Islet precursor cell (in vitro differentiated cells): ENCODE data around the gene LTC4S.
"Not testable (repeated sequence)": the region's sequence is repeated elsewhere in the genome, so short reads cannot be mapped to it uniquely, and the experiment has no call there.

Source experiments
- DNase-seq: peaks from one replicate; pipeline ENCODE4 v3.0.0-alpha.2; 2018

The LTC4S gene

GRCh38 chr5:179827680-179828079 is 33.9 kb downstream of the LTC4S start:
- DNase-seq = peak; percentile 83

- DNase-seq = no peak
Observed at GRCh38 chr5:179828756-179829421, 35.1 kb downstream of the LTC4S start.

GRCh38 chr5:179829732-179830435 is 36.1 kb downstream of the LTC4S start:
- DNase-seq = no peak

GRCh38 chr5:179830818-179831468 is 37.2 kb downstream of the LTC4S start:
- DNase-seq = no peak

GRCh38 chr5:179832039-179832745 is 38.4 kb downstream of the LTC4S start:
- DNase-seq = no peak

- DNase-seq = no peak
Observed at GRCh38 chr5:179833056-179833708, 39.4 kb downstream of the LTC4S start.

- no peak for DNase-seq
Observed at GRCh38 chr5:179833709-179834070, 39.9 kb downstream of the LTC4S start.

- no peak for DNase-seq
Observed at GRCh38 chr5:179834120-179834519, 40.3 kb downstream of the LTC4S start.

- DNase-seq = not testable (repeated sequence)
Observed at GRCh38 chr5:179834871-179835270, 41.1 kb downstream of the LTC4S start.

GRCh38 chr5:179836225-179837019 is 42.6 kb downstream of the LTC4S start:
- peak; percentile 58 for DNase-seq

- no peak for DNase-seq
Observed at GRCh38 chr5:179837076-179838011, 43.6 kb downstream of the LTC4S start.

- no peak for DNase-seq
Observed at GRCh38 chr5:179839328-179840256, 45.8 kb downstream of the LTC4S start.

- DNase-seq = no peak
Observed at GRCh38 chr5:179840321-179840720, 46.5 kb downstream of the LTC4S start.

- no peak for DNase-seq
Observed at GRCh38 chr5:179840766-179841165, 47.0 kb downstream of the LTC4S start.

- no peak for DNase-seq
Observed at GRCh38 chr5:179841621-179842020, 47.8 kb downstream of the LTC4S start.
